GM18858 (cell line): ENCODE results near the gene CST4.
A peak's percentile ranks its signal among the peaks of the same experiment; 100 is the strongest.
"Not testable (repeated sequence)": the region's sequence is repeated elsewhere in the genome, so short reads cannot be mapped to it uniquely, and the experiment has no call there.

Source experiments
- ATAC-seq: cut with Tn5 transposase; IDR thresholded peaks from one replicate; pipeline ENCODE4 v1.9.1; 2021; ENCODE audit not compliant: unreplicated experiment

CST4 gene

GRCh38 chr20:23644164-23644563, 44.7 kb downstream of the CST4 start:
- ATAC-seq = no peak

DNA sequence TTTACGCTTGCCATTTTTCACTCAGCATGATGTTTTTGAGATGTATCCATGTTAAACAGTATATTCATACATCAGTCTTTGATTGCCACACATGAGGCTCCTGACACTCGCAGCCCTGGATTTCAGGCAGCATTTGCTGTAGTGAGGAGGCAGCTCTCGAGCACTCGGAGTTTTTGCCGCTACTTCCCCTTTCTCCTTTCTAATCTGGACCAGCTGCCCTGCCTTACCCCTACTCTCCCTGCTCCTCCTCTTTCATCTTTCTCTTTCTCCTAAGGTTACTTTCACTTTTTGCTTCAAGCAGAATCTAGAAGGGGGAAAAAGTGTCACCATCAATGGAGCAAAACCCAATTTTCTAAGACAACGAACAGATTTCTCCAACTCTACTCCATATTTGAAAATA, 45.2 kb downstream of the CST4 start:
- no peak for ATAC-seq

DNA sequence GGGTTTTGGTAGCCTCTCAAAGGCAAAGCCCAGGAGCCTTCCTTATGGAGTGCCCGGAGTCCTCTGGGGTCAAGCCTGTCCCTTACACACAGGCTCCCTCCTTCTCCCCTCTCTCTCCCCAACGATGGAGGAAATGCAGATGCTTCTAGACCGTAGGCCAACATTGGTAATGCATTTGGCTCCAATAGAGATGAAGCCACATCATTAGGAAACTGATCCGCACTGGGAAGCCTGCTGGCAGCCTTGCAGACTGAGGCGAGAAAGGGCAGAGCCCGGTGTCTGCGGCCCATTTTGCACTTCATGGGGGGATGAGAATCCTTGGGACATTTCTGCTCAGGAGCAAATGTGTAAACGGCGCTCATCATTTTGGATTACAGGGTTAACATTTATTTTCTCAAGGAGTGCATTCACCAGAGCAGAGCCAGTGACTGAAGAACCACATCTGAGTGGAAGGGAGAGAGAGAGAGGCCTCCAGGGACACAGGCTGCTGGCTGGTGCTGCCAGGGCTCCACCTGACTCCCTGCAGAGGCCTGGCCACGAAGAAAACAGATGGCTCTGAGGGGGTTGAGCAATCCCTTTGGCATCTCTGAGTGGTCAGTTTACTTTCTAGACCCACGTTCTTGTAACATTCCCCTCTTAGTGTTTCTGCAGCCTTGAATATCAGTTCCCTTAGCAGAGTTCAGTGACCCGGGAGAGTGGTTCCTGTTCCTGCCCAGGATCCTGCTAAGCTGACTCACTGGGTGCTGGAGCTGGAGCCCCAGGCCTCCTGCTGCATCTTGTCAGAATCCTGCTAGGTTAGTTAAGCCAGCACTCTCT, 46.7 kb downstream of the CST4 start:
- ATAC-seq = no peak

GRCh38 chr20:23640671-23641667, 47.9 kb downstream of the CST4 start:
- ATAC-seq = no peak

- no peak for ATAC-seq
These were observed 48.7 kb downstream of the CST4 start for GRCh38 chr20:23640018-23640601.

- no peak for ATAC-seq
These were observed 49.3 kb downstream of the CST4 start for GRCh38 chr20:23639490-23639958.

- no peak for ATAC-seq
These were observed 50.5 kb downstream of the CST4 start for GRCh38 chr20:23638309-23638708.

DNA sequence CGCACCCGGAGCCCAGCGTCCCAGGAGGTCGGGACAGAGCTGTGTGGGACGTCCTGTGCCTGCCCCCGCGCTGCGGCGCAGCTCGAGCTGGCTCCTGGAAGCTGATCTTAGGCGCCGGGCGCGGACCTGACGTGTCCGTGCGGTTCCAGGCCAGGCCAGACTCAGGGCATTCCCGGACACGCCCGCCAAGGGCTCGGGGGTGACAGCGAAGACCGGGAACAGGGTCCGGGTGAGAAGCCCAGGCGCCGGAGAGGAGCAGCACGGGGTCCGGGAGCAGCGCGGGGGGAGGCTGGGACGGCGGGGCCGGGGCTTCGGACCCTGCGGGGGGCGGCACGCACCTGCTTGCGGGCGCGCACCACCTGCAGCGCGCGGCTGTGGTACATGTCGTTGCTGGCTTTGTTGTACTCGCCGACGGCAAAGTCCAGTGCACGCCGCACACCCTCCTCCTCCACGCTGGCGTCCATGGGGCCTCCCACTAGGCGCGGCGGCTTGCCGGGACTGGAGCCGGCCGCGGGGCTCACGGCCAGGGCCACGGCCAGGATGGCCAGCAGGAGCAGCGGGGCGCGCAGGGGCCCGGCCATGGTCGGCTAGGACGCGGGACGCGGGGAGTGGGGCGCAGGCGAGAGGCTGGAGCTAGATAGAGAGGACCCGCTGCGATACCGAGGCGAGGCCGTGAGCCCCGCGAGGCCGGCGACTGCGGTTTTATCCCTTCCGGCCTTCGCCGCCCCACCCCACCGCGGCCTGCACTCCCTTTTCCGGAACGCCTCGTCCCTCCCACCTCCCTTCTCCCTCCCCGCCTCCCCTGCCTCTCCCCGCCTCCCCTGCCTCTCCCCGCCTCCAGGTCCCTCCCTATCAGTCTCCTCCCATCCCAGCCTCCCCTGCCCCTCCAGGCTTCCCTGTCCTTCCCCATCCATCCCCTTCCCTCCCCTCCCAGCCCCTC, 51.3 kb downstream of the CST4 start, which contains the start of gene CST3:
TSS of gene CST3 (minus strand) at position 674 of the 940 bp plus-strand sequence. CDS start at position 581, 93 bp downstream.
- peak; percentile 50 for ATAC-seq

GRCh38 chr20:23636908-23637281, 51.9 kb downstream of the CST4 start:
- no peak for ATAC-seq

- ATAC-seq = no peak
These were observed 52.5 kb downstream of the CST4 start for GRCh38 chr20:23636182-23636907.

DNA sequence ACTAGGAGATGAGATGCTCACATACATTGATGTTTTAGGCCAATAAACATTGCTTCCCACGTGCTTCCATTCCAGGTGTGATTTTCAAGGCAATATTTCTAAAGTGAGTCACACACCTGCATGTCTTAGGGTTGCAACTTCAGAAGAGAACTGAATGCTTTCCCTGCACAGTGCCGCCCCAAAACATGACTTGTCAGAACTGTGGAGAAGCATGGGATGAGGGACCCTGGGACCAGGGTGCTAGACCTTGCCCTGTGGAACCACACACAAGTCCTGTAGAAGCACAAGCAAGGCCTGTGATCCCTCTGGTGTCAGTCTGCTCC, 53.1 kb downstream of the CST4 start:
- not testable (repeated sequence) for ATAC-seq
